SK-MEL-5 (cell line): Measurements from ENCODE around the gene TRIP4. TPM values are rescaled to one million over a fixed set of nuclear protein-coding genes. Genes with fewer than 3 reads are reported as not detected.
"Not testable (repeated sequence)": the region's sequence is repeated elsewhere in the genome, so short reads cannot be mapped to it uniquely, and the experiment has no call there.

Experiments
- DNase-seq: peaks from one replicate; pipeline ENCODE4 v3.0.0-alpha.2; 2016; ENCODE audit warnings: low read depth, low spot score
- in situ Hi-C: cut with HindIII; loops from 2 replicates; pipeline ENCODE4 v1.10.0; 2016; ENCODE audit warnings: low sequenced_read_pairs, high pct_unique_total_duplicates, low pct_unique_long_range_greater_than_20kb
- total RNA-seq: library from RNA; depleted of rRNA; stranded (reverse); fragments of >200 nt; shearing (Covaris generic); gene quantifications from 2 replicates; pipeline ENCODE4 v1.2.3, GENCODE V29; 2014

Gene TRIP4
- total RNA-seq, 1 experiment from 2014 or later = 13.5 TPM

DNA sequence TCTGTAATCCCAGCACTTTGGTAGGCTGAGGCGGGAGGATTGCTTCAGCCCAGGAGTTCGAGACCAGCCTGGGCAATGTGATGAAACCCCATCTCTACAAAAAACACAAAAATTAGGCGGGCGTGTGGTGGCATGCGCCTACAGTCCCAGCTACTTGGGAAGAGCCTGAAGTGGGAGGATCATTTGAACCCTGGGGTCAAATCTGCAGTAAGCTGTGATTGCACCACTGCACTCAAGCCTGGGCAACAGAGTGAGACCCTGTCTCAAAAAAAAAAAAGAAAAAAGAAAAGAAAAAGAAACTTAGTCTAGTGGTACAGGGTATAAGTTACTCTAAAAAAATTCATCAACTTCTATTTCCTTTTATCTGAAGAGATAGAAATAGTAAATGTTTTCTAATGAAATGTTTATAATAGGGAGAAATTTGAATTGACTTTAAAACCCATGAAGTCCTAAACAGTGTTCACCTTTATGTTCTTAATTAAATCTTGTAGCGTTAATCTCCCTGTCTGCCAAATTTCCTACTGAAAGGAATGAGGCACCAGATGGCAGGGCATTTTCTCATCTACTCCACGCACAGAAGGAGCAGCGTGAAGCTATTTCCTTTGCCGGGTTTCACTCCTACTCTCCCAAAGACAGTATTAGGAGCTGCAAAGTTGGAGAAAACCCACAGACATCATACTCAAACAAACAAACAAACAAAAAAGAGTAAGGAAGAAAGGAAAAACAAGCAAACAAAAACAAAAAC lies 8.2 kb upstream of the TRIP4 start:
- in situ Hi-C loops = no loop called here
- no peak for DNase-seq

DNA sequence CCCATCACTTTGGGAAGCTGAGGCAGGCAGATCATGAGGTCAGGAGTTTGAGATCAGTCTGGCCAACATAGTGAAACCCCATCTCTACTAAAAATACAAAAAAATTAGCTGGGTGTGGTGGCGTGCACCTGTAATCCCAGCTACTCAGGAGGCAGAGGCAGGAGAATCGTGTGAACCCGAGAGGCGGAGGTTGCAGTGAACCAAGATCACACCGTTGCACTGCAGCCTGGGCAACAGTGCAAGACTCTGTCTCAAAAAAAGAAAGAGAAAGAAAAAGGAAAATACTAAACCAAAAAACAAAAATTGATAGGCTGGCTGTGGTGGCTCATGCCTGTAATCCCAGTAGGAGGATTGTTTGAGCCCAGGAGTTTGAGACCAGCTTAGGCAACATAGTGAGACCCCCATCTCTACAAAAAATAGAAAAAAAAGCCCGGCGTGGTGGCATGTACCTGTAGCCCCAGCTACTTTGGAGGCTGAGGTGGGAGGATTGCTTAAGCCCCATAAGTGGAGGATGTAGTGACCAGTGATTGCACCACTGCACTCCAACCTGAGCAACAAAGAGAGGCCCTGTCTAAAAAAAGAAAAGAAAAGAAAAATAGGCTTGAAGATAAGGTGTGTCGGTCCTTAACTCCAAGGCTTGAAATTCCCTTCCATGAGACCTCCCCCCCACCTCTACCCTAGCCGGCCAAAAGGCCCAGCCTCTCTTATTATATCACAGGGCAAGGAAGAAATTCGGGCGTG lies 7.3 kb upstream of the TRIP4 start:
- DNase-seq, in situ Hi-C loops: not testable (repeated sequence)

DNA sequence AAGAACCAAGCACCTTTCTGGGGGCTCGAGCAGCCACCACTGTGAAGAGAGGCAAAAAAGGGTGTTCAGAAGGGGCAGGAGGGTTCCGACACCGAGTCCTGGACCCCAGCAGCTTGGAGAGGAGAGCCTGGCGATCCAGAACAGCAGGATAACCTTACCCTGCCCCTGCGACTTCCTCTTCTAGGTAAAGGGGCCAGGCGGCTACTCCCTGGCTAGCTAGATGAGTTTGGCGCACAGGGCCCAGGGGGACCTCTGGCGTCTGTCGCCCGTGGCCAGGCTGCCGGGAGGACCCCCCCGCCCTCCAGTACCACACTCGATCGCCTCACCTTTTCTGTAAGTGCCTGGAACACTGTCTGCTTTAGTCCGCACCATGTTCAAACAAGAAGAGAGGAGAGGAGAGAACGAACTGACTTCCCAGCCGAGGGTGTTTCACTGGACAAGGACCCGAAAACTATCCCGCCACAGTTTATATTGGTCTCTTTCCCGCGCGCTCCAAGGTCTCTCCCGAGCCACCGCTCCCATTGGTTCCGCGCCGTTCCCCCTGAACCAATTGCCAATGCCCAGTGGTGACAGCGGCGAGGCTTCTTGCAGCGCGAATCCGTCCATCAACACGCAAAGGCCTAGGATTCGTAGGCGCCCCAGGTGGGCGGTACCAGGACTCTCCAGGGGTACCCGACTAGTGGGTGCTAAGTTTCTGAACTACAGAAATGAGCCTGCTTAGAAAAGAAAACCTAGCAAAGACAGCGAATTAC lies 6.5 kb upstream of the TRIP4 start, which contains the start of gene PCLAF:
PCLAF (minus strand) TSS at position 442 of the 752 bp plus-strand sequence; CDS start at position 372, 70 bp downstream.
- peak; percentile 96 for DNase-seq
- in situ Hi-C loops = no loop called here

DNA sequence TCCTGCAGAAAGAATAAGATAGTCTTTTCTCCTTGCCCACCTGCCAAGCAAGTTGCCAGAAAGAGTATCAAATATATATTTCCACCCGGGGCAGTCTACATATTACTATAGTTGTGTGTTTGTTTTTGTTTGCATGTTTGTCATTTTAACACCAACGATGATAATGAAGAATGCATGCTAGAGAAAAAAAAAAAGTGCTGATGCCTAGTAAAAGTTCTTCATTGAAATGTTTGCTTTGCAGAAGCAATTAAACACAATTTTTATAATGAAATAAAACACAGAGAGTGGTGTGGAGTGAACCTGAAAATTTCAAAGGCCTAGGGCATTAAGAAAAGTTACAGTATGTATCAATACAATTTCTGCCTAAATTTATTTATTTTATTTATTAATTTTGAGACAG lies 3.9 kb upstream of the TRIP4 start:
- no peak for DNase-seq
- in situ Hi-C loops = no loop called here

DNA sequence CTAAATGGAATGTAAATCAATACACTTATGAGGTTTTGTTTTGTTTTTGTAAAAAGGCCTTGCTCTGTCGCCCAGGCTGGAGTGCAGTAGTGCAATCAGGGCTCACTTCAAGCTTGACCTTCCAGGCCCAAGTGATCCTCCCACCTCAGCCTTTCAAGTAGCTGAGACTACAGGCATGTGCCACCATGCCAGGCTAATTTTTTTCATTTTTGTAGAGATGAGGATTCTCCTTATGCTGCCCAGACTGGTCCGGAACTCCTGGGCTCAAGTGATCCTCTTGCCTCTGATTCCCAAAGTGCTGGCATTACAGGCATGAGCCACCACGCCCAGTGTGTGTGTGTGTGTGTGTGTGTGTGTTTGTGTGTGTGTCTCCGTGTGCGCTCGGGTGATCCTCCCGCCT lies 1.3 kb upstream of the TRIP4 start:
- in situ Hi-C loops = no loop called here
- DNase-seq = no peak

DNA sequence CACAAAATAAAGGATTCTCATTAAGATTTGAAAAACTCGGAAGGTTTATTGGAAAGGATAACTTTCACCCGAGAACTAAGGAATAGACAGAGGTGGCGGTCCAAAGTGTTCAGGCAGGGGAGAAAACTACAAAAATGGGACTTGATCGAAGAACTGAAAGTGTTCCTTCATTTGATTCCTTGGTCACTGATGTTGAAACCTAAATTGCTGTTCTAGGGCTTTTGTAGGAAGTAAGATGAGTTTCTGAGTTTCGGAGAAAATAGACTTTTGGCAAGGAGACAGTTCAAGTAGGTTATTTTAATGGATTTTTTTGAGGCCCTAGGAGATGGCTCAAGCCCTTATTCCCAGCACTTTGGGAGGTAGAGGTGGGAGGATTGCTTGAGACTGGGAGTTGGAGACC lies 1.4 kb downstream of the TRIP4 start:
- in situ Hi-C loops = no loop called here
- no peak for DNase-seq

DNA sequence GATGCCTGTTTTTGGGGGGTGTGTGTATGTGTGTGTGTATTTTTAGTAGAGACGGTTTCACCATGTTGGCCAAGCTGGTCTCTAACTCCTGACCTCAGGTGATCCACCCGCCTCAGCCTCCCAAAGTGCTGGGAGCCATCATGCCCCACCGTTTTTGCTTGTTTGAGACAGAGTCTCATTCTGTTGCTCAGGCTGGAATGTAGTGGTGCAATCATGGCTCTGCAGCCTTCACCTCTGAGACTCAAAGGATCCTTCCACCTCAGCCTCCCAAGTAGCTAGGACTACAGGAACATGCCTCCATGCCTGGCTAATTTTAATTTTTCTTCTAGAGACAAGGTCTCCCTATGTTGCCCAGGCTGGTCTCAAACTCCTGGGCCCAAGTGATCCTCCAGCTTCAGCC lies 4.8 kb downstream of the TRIP4 start:
- DNase-seq, in situ Hi-C loops: not testable (repeated sequence)

DNA sequence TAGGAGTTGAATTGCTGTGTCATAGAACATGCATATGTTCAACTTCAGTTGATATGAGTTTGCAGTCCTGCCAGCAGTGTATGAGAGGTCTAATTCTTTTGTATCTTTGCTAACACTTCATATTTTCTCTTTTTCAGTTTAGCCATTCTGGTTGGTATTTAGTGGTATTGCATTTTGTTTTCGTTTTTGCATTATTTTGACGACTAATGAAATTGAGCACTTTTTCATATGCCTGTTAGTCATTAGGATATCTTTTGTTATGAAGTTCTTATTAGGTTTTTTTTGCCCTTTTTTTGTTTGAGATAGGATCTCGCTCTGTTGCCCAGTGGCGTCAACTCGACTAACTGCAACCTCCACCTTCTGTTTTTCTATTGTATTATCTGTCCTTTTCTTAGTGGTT lies 9.2 kb downstream of the TRIP4 start:
- in situ Hi-C loops = no loop called here
- DNase-seq = no peak

DNA sequence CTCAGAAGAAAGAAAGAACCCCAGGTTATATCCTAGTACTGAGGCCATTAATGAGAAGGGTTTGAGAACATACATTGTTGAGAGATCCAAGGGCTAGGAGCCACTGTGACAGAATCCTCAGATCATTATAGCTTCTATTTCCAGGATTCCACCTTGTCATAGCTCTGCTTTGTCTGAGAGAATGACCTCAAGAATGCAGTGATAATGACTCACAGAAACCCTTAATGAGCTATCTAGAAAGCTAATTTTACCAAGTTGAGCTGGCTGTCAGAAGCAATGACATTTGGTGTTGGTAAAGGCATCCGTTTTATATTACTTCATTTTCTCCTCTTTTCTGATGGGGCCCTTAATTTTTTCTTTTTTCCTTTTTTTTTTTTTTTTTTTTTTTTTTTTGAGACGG lies 10.9 kb downstream of the TRIP4 start:
- in situ Hi-C loops = no loop called here

DNA sequence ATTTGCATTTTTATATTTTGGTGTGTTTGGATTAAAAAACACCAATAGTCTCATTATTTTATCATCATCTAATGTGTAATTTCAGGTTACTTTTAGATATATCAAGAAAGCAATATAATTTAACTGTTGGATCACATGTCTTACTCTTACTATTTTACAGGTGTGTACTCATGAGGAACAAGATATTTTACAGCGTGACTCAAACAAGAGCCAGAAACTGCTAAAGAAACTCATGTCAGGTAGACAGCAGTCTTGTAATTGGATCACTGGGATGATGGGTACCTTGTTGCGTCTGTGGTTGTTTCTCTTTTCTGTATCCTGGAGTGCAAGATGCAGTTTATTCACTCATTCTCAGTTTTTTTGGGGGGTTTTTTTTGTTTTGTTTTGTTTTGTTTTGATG lies 12.9 kb downstream of the TRIP4 start:
- in situ Hi-C loops = no loop called here
- DNase-seq = no peak

More for the DNA sequence above, 10.9 kb downstream of the TRIP4 start:
- no peak for DNase-seq

DNA sequence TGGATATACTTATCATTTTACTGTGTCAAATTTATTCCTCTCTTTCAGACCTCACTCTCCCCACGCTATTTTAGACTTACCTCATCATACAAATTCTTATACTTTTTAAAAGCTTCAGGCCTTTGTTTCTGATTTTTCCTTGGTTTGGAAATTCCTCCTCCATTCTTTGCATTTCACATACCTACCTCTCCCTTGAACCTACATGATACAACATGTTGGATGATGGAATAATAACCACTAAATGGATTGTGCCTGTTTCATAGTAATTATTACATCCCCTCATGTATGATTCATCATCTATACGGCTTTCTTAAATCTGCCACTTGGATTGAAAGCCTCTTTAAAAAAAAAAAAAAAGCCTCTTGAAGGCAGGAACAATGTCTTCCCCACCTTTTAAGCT lies 24.6 kb downstream of the TRIP4 start:
- DNase-seq = no peak
- in situ Hi-C loops = no loop called here

DNA sequence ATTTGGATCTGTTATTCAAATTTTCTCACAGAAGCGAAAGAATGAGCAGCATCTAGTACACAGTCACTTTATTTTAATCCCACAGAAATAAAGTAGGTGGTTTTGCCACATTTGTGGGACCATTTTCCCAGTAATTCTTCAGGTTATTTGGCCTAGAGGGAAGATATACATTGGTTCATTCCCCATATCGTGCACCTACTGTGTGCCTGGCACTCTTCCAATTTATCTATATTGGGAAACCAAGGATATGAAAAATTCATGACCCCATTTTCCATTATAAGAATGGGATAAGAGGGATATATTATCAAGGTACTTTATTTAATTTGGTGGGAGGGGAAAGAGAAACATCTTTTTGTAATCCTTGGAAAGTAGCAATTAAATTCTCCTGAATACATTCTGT lies 35.1 kb downstream of the TRIP4 start:
- in situ Hi-C loops = no loop called here
- no peak for DNase-seq

DNA sequence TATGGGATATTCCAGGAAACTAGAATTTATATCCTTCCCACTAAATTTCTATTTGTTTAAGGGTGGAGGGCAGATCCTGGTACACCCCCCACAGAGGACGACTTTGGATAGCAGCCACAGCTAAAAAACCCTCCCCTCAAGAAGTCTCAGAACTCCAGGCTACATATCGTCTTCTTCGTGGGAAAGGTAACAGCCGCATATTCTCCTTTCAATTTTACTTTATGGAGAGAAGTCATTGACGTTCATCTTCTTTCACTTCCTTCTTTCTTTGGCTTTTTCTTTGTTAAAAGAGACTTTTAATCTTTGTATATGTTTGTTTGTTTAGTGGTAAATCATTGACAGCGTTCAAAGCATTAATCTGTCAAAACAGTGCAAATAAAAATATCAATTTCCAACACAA lies 36.3 kb downstream of the TRIP4 start:
- in situ Hi-C loops = no loop called here
- no peak for DNase-seq

DNA sequence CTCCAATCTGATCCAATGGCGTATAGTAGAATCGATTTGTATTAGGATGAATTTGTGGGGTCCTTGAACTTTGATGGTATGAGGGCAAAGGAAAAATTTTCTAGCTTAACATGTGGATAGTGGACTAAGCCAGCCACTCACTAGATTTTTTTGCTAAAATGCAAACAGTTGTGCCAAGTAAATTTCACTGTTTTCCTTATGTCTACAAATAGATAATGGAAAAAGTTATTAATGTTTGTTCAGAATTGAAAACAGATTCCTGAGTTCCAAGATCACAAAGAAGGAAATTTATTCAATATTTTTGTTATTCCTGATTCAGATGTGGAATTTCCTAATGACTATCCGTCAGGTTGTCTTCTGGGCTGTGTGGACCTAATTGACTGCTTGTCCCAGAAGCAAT lies 37.6 kb downstream of the TRIP4 start:
- no peak for DNase-seq
- in situ Hi-C loops = no loop called here

DNA sequence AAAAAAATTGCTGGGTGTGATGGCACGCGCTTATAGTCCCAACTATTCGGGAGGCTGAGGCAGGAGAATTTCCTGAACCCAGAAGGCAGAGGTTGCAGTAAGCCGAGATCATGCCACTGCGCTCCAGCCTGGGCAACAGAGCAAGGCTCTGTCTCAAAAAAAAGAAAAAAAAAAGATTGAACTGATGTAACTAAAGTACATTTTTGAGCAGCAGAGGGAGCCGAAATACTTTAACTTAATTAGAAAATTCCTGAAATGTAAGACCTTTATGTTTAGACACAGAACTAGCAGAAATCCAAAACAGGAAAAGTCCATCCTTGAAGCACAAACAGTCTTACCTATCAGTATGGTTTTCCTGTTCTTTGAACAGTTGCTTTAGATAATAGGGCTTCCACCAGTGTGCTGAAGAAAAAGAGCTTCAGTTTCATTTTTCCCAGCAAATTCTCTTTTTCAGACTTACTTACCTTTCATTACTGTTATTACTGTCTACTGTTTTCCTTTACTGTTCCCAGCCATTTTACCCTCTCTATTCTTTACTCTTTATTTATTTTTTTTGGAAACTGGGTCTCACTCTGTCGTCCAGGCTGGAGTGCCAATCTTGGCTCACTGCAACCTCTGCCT lies 39.3 kb downstream of the TRIP4 start:
- peak; percentile 37 for DNase-seq
- in situ Hi-C loops = no loop called here

DNA sequence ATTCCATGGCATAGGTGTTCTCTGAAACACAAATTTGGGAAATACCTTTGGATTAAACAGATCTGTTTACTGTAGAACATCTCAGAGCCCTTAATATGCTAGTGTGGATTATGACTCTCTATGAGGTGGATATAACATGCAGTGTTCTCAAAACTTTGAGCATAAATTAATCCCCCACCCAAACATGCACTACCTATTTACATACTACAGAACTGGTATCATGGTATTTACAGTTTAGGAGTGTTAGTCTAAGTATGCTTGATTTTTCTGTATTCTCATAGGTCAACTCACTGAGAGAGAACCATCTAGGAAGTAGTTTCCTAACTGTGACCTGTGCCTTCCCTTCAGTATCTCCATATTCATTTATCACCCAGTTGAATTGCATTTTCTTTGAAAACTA lies 41.8 kb downstream of the TRIP4 start:
- no peak for DNase-seq

DNA sequence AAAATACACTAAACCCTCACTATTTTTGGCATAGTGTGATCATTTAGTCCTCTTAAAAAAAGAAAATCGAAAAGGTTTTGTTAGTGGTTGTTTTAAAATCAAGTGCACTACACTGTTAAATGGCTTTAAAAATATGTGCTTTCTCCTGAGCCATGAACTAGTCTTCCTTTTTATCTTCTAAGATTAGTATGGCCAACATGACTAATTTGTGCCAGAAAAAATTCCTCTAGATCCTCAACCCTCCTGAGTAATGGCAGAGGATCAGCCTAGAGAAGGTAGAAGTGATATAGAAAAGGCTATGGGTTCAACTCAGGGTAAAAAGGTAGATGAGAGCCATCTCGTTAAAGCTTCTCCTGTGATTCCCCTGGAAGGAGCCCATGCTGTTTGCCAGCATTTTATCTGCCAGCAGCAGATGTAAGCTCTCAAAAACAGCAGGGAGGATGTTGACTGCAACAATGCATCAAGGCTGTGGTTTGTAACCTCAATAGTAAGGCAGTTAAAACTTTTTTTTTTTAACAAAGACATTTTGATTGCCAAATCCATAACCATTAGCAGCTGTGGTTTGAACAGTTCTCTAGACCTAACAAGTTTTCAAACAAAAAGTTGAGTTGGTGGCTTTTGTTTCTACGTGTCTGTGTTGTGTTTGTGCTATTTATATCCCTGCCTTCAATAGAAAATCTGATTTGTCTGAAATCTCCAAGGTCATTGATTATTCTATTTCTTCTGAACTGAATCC lies 42.5 kb downstream of the TRIP4 start:
- in situ Hi-C loops = no loop called here
- no peak for DNase-seq

More for the DNA sequence above, 41.8 kb downstream of the TRIP4 start:
- in situ Hi-C loops = no loop called here
